WTC11 (cell line): ENCODE measurements around the gene SLA2. TPM values are rescaled to one million over a fixed set of nuclear protein-coding genes. Genes with fewer than 3 reads are reported as not detected.

Experiments used
- ATAC-seq: fragments of 200-7000 bp; cut with Tn5 transposase; 2 replicates; pipeline ENCODE4 v1.10.0; 2021; ENCODE audit warnings: mild to moderate bottlenecking, moderate library complexity
- CTCF ChIA-PET: fragments of 300-600 bp; sonication (Branson Sonifier 250); formaldehyde crosslinking; loops from one replicate; lab custom pipeline; 2021; ENCODE audit warnings: antibody characterized with exemption; lab: Charles Lee
- POLR2A ChIA-PET: fragments of 350-600 bp; sonication (Branson Sonifier 250); formaldehyde crosslinking; loops from one replicate; lab custom pipeline; 2021; ENCODE audit warnings: antibody characterized with exemption; lab: Charles Lee
- DNase-seq: peaks from one replicate; pipeline ENCODE4 v3.0.0; 2021; ENCODE audit warnings: low spot score
- H3K27ac Mint-ChIP-seq: 2 replicates; pipeline ENCODE4 v1.8.0; 2021; ENCODE audit warnings: mixed read lengths
- H3K27me3 Mint-ChIP-seq: 2 replicates; pipeline ENCODE4 v1.8.0; 2021; ENCODE audit warnings: low read depth, mild to moderate bottlenecking, moderate library complexity, mixed read lengths
- H3K36me3 Mint-ChIP-seq: 2 replicates; pipeline ENCODE4 v1.8.0; 2021; ENCODE audit warnings: mixed read lengths
- H3K4me1 Mint-ChIP-seq: 2 replicates; pipeline ENCODE4 v1.8.0; 2022; ENCODE audit warnings: mixed read lengths
- H3K4me3 Mint-ChIP-seq: 2 replicates; pipeline ENCODE4 v1.8.0; 2021; ENCODE audit warnings: mild to moderate bottlenecking, moderate library complexity, mixed read lengths
- H3K9me3 Mint-ChIP-seq: 2 replicates; pipeline ENCODE4 v1.8.0; 2021; ENCODE audit warnings: mixed read lengths
- GRHL2 ChIP-seq: fragments of 250-450 bp; sonication (Bioruptor Pico); IDR thresholded peaks from 2 replicates; pipeline ENCODE4 v1.8.0; 2022; ENCODE audit warnings: mild to moderate bottlenecking, moderate library complexity; ENCODE audit not compliant: insufficient replicate concordance, severe bottlenecking
- OVOL2 ChIP-seq: fragments of 250-450 bp; sonication (Bioruptor Pico); IDR thresholded peaks from 2 replicates; pipeline ENCODE4 v1.9.0; 2021; ENCODE audit warnings: mild to moderate bottlenecking, borderline replicate concordance
- RELA ChIP-seq: sonication (generic); formaldehyde crosslinking; IDR thresholded peaks from 2 replicates; pipeline ENCODE4 v1.8.1; 2022; ENCODE audit warnings: missing genetic modification reagents, mild to moderate bottlenecking, borderline replicate concordance
- TCF7 ChIP-seq: sonication (generic); formaldehyde crosslinking; IDR thresholded peaks from 2 replicates; pipeline ENCODE4 v1.8.0; 2022; ENCODE audit warnings: mild to moderate bottlenecking, low read depth, missing genetic modification reagents, moderate library complexity
- ZNF232 ChIP-seq: sonication (generic); formaldehyde crosslinking; IDR thresholded peaks from 2 replicates; pipeline ENCODE4 v1.8.0; 2022; ENCODE audit warnings: mild to moderate bottlenecking, missing genetic modification reagents
- ZNF396 ChIP-seq: fragments of 250-450 bp; sonication (Bioruptor Pico); IDR thresholded peaks from 2 replicates; pipeline ENCODE4 v1.8.0; 2021; ENCODE audit warnings: mild to moderate bottlenecking, moderate library complexity, borderline replicate concordance
- ZNF416 ChIP-seq: fragments of 250-450 bp; sonication (Bioruptor Pico); IDR thresholded peaks from 2 replicates; pipeline ENCODE4 v1.9.0; 2021; ENCODE audit warnings: mild to moderate bottlenecking, inconsistent platforms
- total RNA-seq: library from RNA; stranded (reverse); gene quantifications from 3 replicates; pipeline ENCODE4 v1.2.3, GENCODE V29; 2021
- TF ChIP-seq, protein P1 (sequence below): sonication (generic); formaldehyde crosslinking; conservative IDR thresholded peaks from 2 replicates; pipeline ENCODE4 v1.8.1; 2023; ENCODE audit warnings: mild to moderate bottlenecking, low read depth, missing genetic modification reagents, moderate library complexity
- TF ChIP-seq, protein P2 (sequence below): fragments of 250-450 bp; sonication (Bioruptor Pico); conservative IDR thresholded peaks from 2 replicates; pipeline ENCODE4 v1.9.0; 2021; ENCODE audit warnings: mild to moderate bottlenecking
- TF ChIP-seq, protein P3 (sequence below): fragments of 250-450 bp; sonication (Bioruptor Pico); IDR thresholded peaks from 2 replicates; pipeline ENCODE4 v2.1.2; 2022; ENCODE audit warnings: mild to moderate bottlenecking, moderate library complexity
- TF ChIP-seq, protein P4 (sequence below): sonication (generic); formaldehyde crosslinking; IDR thresholded peaks from 2 replicates; pipeline ENCODE4 v1.8.0; 2022; ENCODE audit warnings: mild to moderate bottlenecking, missing genetic modification reagents
- TF ChIP-seq, protein P5 (sequence below): sonication (generic); formaldehyde crosslinking; IDR thresholded peaks from 2 replicates; pipeline ENCODE4 v1.8.1; 2023; ENCODE audit warnings: mild to moderate bottlenecking, missing genetic modification reagents
- TF ChIP-seq, protein P6 (sequence below): sonication (generic); formaldehyde crosslinking; IDR thresholded peaks from 2 replicates; pipeline ENCODE4 v1.8.1; 2022; ENCODE audit warnings: mild to moderate bottlenecking, moderate library complexity, missing genetic modification reagents
- TF ChIP-seq, protein P7 (sequence below): sonication (generic); formaldehyde crosslinking; IDR thresholded peaks from 2 replicates; pipeline ENCODE4 v1.8.0; 2023; ENCODE audit warnings: missing genetic modification reagents, mild to moderate bottlenecking, borderline replicate concordance

The SLA2 gene
- total RNA-seq, 1 experiment from 2014 or later, result 0.17 TPM

DNA sequence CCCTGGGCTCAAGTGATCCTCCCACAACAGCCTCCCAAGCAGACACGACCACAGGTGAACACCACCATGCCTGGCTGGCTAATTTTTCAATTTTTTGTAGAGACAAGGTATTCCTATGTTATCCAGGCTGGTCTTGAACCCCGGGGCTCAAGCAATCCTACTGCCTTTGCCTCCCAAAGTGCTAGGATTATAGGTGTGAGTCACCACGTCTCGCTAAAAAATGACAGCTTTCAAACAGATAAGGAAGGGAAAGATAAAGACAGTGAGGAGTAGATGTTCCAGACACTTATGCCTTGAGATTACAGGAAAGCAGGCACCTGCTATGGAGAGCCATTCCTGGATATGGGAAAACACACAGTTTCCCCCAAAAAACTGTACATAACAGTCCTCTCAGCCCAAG is 40.9 kb upstream of the SLA2 start (continued):
- TF ChIP-seq, protein P1, sequence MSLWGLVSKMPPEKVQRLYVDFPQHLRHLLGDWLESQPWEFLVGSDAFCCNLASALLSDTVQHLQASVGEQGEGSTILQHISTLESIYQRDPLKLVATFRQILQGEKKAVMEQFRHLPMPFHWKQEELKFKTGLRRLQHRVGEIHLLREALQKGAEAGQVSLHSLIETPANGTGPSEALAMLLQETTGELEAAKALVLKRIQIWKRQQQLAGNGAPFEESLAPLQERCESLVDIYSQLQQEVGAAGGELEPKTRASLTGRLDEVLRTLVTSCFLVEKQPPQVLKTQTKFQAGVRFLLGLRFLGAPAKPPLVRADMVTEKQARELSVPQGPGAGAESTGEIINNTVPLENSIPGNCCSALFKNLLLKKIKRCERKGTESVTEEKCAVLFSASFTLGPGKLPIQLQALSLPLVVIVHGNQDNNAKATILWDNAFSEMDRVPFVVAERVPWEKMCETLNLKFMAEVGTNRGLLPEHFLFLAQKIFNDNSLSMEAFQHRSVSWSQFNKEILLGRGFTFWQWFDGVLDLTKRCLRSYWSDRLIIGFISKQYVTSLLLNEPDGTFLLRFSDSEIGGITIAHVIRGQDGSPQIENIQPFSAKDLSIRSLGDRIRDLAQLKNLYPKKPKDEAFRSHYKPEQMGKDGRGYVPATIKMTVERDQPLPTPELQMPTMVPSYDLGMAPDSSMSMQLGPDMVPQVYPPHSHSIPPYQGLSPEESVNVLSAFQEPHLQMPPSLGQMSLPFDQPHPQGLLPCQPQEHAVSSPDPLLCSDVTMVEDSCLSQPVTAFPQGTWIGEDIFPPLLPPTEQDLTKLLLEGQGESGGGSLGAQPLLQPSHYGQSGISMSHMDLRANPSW (CRISPR knock-in tag), result no peak
- TF ChIP-seq ZNF416 (CRISPR knock-in tag), result no peak
- TF ChIP-seq OVOL2, result no peak
- TF ChIP-seq, protein P2, sequence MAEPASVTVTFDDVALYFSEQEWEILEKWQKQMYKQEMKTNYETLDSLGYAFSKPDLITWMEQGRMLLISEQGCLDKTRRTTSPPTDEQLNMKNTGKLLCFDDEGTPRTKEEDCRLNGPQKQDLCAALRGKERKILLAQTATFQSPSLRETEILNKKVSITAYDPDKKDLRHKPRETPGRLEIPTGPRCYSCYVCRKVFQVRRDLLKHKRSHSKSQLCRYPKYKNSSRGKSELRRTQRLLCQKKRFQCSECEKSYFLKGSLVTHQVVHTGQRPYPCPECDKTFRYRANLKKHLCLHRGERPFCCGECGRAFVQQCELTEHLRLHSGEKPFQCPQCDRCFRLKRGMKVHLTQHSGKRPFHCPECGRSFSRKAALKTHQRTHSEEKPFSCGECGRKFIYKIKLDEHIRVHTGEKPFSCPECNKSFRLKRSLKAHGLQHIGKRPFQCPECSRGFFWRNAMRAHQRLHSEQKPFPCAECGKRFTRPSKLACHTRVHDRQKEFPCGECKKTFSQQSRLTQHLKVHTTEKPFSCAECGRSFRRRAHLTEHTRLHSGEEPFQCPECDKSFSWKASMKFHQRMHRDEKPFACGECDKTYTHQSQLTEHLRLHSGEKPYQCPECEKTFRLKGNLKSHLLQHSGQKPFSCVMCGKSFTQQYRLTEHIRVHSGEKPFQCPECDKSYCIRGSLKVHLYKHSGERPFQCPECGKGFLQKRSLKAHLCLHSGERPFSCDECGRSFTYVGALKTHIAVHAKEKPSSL (CRISPR knock-in tag), result no peak
- TF ChIP-seq, all 79 proteins: peak for 0

DNA sequence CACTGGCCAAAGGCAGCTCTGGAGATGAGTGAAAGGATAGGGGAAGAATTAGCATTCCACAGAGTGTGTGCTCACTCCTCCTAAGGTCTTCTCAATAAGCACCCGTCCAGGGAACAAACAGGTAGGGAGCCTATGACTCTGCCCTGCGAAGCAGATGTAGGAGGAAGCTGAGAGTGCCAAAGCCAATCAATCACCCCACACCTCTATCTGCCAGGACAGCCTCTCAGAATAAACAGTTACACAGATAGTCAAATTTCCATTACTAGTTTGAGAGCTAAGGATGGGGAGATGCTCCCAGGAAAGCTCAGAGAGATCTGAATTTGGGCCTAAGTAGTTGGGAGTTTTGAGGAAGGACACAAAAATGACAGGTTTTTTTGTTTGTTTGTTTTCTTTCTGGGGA is 40.5 kb upstream of the SLA2 start:
- DNase-seq, result no peak
- H3K27ac Mint-ChIP-seq, result no peak overlapping the region
- H3K36me3 Mint-ChIP-seq, result peaks cover 8% of the 10 kb centered on the region
- no peaks in the 10 kb centered on the region for H3K27me3 Mint-ChIP-seq
- H3K9me3 Mint-ChIP-seq, result no peaks in the 10 kb centered on the region
- no peak for TF ChIP-seq ZNF416 (CRISPR knock-in tag)
- TF ChIP-seq, protein P3, sequence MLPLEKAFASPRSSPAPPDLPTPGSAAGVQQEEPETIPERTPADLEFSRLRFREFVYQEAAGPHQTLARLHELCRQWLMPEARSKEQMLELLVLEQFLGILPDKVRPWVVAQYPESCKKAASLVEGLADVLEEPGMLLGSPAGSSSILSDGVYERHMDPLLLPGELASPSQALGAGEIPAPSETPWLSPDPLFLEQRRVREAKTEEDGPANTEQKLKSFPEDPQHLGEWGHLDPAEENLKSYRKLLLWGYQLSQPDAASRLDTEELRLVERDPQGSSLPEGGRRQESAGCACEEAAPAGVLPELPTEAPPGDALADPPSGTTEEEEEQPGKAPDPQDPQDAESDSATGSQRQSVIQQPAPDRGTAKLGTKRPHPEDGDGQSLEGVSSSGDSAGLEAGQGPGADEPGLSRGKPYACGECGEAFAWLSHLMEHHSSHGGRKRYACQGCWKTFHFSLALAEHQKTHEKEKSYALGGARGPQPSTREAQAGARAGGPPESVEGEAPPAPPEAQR (CRISPR knock-in tag), result no peak
- no peak for TF ChIP-seq ZNF232
- no peak overlapping the region for H3K4me3 Mint-ChIP-seq
- ATAC-seq, result no peak
- POLR2A ChIA-PET, result no interaction called here
- CTCF ChIA-PET, result no interaction called here
- H3K4me1 Mint-ChIP-seq, result no peaks in the 10 kb centered on the region

DNA sequence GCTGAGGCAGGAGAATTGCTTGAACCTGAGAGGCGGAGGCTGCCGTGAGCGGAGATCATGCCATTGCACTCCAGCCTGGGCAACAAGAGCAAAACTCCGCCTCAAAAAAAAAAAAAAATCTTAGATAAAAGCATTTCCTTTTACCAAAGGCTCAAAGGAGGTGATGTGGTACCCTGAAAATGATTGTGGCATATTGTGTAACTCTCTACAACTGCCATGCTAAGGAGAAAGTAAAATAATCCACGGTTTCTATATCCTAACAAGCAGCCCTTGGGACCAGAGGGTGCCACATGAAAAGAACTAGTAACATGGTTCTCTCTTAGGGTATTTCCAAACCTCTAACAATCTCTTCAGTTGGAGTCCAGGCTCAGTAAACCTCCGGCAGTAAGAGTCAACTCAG is 38.8 kb upstream of the SLA2 start:
- peaks cover 18% of the 10 kb centered on the region for H3K36me3 Mint-ChIP-seq
- ATAC-seq (no peak), DNase-seq (no peak)
- ChIA-PET CTCF (interaction anchor here (0.9 kb wide), 1 partner anchor 70 kb away, joined by 3 read pairs; no protein-coding TSS in a partner anchor), POLR2A (no interaction called here)
- H3K4me1 Mint-ChIP-seq, result no peaks in the 10 kb centered on the region
- H3K4me3 Mint-ChIP-seq, result no peak overlapping the region
- H3K27ac Mint-ChIP-seq, result no peak overlapping the region
- H3K9me3 Mint-ChIP-seq, result no peaks in the 10 kb centered on the region
- no peaks in the 10 kb centered on the region for H3K27me3 Mint-ChIP-seq
- TF ChIP-seq, protein P2 (CRISPR knock-in tag), result no peak
- TF ChIP-seq TCF7 (CRISPR knock-in tag) (no peak), ZNF396 (CRISPR knock-in tag) (no peak), RELA (CRISPR knock-in tag) (no peak), GRHL2 (CRISPR knock-in tag) (no peak)
- TF ChIP-seq, protein P4, sequence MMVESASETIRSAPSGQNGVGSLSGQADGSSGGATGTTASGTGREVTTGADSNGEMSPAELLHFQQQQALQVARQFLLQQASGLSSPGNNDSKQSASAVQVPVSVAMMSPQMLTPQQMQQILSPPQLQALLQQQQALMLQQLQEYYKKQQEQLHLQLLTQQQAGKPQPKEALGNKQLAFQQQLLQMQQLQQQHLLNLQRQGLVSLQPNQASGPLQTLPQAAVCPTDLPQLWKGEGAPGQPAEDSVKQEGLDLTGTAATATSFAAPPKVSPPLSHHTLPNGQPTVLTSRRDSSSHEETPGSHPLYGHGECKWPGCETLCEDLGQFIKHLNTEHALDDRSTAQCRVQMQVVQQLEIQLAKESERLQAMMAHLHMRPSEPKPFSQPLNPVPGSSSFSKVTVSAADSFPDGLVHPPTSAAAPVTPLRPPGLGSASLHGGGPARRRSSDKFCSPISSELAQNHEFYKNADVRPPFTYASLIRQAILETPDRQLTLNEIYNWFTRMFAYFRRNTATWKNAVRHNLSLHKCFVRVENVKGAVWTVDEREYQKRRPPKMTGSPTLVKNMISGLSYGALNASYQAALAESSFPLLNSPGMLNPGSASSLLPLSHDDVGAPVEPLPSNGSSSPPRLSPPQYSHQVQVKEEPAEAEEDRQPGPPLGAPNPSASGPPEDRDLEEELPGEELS (CRISPR knock-in tag), result no peak
- TF ChIP-seq, protein P5, sequence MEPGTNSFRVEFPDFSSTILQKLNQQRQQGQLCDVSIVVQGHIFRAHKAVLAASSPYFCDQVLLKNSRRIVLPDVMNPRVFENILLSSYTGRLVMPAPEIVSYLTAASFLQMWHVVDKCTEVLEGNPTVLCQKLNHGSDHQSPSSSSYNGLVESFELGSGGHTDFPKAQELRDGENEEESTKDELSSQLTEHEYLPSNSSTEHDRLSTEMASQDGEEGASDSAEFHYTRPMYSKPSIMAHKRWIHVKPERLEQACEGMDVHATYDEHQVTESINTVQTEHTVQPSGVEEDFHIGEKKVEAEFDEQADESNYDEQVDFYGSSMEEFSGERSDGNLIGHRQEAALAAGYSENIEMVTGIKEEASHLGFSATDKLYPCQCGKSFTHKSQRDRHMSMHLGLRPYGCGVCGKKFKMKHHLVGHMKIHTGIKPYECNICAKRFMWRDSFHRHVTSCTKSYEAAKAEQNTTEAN (CRISPR knock-in tag), result no peak
- TF ChIP-seq, protein P6, sequence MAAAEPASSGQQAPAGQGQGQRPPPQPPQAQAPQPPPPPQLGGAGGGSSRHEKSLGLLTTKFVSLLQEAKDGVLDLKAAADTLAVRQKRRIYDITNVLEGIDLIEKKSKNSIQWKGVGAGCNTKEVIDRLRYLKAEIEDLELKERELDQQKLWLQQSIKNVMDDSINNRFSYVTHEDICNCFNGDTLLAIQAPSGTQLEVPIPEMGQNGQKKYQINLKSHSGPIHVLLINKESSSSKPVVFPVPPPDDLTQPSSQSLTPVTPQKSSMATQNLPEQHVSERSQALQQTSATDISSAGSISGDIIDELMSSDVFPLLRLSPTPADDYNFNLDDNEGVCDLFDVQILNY (CRISPR knock-in tag), result no peak
- TF ChIP-seq, protein P7, sequence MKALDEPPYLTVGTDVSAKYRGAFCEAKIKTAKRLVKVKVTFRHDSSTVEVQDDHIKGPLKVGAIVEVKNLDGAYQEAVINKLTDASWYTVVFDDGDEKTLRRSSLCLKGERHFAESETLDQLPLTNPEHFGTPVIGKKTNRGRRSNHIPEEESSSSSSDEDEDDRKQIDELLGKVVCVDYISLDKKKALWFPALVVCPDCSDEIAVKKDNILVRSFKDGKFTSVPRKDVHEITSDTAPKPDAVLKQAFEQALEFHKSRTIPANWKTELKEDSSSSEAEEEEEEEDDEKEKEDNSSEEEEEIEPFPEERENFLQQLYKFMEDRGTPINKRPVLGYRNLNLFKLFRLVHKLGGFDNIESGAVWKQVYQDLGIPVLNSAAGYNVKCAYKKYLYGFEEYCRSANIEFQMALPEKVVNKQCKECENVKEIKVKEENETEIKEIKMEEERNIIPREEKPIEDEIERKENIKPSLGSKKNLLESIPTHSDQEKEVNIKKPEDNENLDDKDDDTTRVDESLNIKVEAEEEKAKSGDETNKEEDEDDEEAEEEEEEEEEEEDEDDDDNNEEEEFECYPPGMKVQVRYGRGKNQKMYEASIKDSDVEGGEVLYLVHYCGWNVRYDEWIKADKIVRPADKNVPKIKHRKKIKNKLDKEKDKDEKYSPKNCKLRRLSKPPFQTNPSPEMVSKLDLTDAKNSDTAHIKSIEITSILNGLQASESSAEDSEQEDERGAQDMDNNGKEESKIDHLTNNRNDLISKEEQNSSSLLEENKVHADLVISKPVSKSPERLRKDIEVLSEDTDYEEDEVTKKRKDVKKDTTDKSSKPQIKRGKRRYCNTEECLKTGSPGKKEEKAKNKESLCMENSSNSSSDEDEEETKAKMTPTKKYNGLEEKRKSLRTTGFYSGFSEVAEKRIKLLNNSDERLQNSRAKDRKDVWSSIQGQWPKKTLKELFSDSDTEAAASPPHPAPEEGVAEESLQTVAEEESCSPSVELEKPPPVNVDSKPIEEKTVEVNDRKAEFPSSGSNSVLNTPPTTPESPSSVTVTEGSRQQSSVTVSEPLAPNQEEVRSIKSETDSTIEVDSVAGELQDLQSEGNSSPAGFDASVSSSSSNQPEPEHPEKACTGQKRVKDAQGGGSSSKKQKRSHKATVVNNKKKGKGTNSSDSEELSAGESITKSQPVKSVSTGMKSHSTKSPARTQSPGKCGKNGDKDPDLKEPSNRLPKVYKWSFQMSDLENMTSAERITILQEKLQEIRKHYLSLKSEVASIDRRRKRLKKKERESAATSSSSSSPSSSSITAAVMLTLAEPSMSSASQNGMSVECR (CRISPR knock-in tag), result no peak
